ENCODE measurements around the gene ATXN7. TPM values are rescaled to one million over a fixed set of nuclear protein-coding genes. Genes with fewer than 3 reads are reported as not detected.

ATXN7 gene
- total and polyA plus RNA-seq, 10 of the 15 experiments (the other 5 are each of a cell fraction or from before 2014, with no cell fraction given), result 0.83 to 24.6 (median 8.5) TPM

DNA sequence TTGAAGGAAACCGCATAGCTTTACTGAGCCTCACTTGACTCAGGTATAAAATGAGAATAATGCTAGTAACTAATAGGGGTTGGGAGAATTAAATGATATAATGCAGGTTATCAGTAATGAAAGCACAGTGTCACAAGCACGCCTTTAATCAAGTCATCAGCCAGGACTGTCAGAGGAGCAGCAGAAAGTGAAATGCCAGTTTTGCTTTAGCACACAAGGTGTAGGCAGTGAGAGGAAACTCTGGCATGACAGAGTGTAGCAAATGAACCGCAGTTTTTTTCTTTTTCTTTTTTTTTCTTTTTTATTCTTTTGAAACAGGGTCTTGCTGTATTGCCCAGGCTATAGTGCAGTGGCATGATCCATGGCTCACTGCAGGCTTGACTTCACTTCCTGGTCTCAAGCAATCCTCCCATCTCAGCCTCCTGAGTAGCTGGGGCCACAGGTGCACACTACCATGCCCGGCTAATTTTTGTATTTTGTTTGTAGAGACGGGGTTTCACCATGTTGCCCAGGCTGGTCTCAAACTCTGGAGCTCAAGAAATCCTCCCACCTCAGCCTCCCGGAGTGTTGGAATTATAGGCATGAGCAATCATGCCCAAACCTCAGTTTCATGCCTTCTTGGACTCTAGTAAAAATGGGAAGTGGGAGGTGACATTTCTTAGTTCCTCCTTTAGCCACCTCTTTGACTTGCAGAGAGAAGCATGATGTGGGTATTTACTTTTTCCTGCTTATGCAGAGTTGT lies 58.2 kb downstream of the ATXN7 start (continued):
- TF ChIP-seq, protein P1, sequence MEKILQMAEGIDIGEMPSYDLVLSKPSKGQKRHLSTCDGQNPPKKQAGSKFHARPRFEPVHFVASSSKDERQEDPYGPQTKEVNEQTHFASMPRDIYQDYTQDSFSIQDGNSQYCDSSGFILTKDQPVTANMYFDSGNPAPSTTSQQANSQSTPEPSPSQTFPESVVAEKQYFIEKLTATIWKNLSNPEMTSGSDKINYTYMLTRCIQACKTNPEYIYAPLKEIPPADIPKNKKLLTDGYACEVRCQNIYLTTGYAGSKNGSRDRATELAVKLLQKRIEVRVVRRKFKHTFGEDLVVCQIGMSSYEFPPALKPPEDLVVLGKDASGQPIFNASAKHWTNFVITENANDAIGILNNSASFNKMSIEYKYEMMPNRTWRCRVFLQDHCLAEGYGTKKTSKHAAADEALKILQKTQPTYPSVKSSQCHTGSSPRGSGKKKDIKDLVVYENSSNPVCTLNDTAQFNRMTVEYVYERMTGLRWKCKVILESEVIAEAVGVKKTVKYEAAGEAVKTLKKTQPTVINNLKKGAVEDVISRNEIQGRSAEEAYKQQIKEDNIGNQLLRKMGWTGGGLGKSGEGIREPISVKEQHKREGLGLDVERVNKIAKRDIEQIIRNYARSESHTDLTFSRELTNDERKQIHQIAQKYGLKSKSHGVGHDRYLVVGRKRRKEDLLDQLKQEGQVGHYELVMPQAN (conservative IDR thresholded peaks at IDR 0.05), result no peak
- TF ChIP-seq, protein P2, sequence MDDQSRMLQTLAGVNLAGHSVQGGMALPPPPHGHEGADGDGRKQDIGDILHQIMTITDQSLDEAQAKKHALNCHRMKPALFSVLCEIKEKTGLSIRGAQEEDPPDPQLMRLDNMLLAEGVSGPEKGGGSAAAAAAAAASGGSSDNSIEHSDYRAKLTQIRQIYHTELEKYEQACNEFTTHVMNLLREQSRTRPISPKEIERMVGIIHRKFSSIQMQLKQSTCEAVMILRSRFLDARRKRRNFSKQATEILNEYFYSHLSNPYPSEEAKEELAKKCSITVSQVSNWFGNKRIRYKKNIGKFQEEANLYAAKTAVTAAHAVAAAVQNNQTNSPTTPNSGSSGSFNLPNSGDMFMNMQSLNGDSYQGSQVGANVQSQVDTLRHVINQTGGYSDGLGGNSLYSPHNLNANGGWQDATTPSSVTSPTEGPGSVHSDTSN (IDR thresholded peaks at IDR 0.05; ENCODE audit: insufficient replicate concordance, low read depth, low read length), result no peak
- TF ChIP-seq RELA (IDR thresholded peaks at IDR 0.05; ENCODE audit: borderline replicate concordance, partially characterized antibody), result no peak
- TF ChIP-seq NFXL1 (IDR thresholded peaks at IDR 0.05; ENCODE audit: borderline replicate concordance), result 0 out of 2 replicates have a peak, but pooled peaks have one; percentile 43
- TF ChIP-seq TCF7 (IDR thresholded peaks at IDR 0.05; ENCODE audit: borderline replicate concordance), result no peak
- TF ChIP-seq SMAD1 (IDR thresholded peaks at IDR 0.05; ENCODE audit: low read depth, partially characterized antibody), result no peak
- peak; percentile 50; the same call in 1 of the 2 replicates for TF ChIP-seq BACH1 (IDR thresholded peaks at IDR 0.05; ENCODE audit: borderline replicate concordance)
- TF ChIP-seq ESRRA (IDR thresholded peaks at IDR 0.05; ENCODE audit: low read length), result no peak
- TF ChIP-seq SRF (IDR thresholded peaks at IDR 0.05; ENCODE audit: low read depth in 2 of 2, low read length in 2 of 2), result no peak
- no peak for TF ChIP-seq HDAC6 (IDR thresholded peaks at IDR 0.05; ENCODE audit: unreplicated experiment)
- TF ChIP-seq, protein P3, sequence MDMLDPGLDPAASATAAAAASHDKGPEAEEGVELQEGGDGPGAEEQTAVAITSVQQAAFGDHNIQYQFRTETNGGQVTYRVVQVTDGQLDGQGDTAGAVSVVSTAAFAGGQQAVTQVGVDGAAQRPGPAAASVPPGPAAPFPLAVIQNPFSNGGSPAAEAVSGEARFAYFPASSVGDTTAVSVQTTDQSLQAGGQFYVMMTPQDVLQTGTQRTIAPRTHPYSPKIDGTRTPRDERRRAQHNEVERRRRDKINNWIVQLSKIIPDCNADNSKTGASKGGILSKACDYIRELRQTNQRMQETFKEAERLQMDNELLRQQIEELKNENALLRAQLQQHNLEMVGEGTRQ (IDR thresholded peaks at IDR 0.05; ENCODE audit: borderline replicate concordance, low read depth, low read length), result no peak
- no peak for TF ChIP-seq CREM (IDR thresholded peaks at IDR 0.05; ENCODE audit: low read depth)
- TF ChIP-seq, protein P4, sequence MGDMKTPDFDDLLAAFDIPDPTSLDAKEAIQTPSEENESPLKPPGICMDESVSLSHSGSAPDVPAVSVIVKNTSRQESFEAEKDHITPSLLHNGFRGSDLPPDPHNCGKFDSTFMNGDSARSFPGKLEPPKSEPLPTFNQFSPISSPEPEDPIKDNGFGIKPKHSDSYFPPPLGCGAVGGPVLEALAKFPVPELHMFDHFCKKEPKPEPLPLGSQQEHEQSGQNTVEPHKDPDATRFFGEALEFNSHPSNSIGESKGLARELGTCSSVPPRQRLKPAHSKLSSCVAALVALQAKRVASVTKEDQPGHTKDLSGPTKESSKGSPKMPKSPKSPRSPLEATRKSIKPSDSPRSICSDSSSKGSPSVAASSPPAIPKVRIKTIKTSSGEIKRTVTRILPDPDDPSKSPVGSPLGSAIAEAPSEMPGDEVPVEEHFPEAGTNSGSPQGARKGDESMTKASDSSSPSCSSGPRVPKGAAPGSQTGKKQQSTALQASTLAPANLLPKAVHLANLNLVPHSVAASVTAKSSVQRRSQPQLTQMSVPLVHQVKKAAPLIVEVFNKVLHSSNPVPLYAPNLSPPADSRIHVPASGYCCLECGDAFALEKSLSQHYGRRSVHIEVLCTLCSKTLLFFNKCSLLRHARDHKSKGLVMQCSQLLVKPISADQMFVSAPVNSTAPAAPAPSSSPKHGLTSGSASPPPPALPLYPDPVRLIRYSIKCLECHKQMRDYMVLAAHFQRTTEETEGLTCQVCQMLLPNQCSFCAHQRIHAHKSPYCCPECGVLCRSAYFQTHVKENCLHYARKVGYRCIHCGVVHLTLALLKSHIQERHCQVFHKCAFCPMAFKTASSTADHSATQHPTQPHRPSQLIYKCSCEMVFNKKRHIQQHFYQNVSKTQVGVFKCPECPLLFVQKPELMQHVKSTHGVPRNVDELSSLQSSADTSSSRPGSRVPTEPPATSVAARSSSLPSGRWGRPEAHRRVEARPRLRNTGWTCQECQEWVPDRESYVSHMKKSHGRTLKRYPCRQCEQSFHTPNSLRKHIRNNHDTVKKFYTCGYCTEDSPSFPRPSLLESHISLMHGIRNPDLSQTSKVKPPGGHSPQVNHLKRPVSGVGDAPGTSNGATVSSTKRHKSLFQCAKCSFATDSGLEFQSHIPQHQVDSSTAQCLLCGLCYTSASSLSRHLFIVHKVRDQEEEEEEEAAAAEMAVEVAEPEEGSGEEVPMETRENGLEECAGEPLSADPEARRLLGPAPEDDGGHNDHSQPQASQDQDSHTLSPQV (IDR thresholded peaks at IDR 0.05), result no peak

Data from GM12878 (cell line).